Astrocyte (in vitro differentiated cells and primary cell): Measurements from ENCODE around the gene TMEM119.

Experiments
- CTCF ChIP-seq: IDR thresholded peaks from 2 replicates; pipeline ENCODE4 v1.5.1; 2011; ENCODE audit warnings: low read depth, mild to moderate bottlenecking, inconsistent platforms, low read length, moderate library complexity; ENCODE audit not compliant: insufficient read depth
- EZH2 ChIP-seq: IDR thresholded peaks from 2 replicates; pipeline ENCODE4 v1.6.1; 2012; ENCODE audit warnings: mild to moderate bottlenecking, low read length, inconsistent platforms; ENCODE audit not compliant: insufficient read depth

GRCh38 chr12:108548954-108549521 lies 48.8 kb downstream of the TMEM119 start:
- TF ChIP-seq CTCF (no peak), EZH2 (no peak)
